Neuronal stem cell (in vitro differentiated cells): ENCODE data around the gene GPR89A.
"Not testable (repeated sequence)": the region's sequence is repeated elsewhere in the genome, so short reads cannot be mapped to it uniquely, and the experiment has no call there.

Experiments used
- DNase-seq: peaks from one replicate; pipeline ENCODE4 v3.0.0-alpha.2; 2013; ENCODE audit warnings: low spot score
- H2AFZ ChIP-seq: one replicate; pipeline ENCODE4 v1.6.1; 2013; ENCODE audit warnings: mild to moderate bottlenecking, low read length, inconsistent platforms
- H2AK5ac ChIP-seq: 2 replicates; pipeline ENCODE4 v1.6.1; 2013; ENCODE audit warnings: low read depth, mild to moderate bottlenecking, inconsistent platforms, low read length, moderate library complexity, mixed read lengths
- H2BK120ac ChIP-seq: 2 replicates; pipeline ENCODE4 v1.6.1; 2013; ENCODE audit warnings: low read depth, mild to moderate bottlenecking, inconsistent platforms, low read length, moderate library complexity, mixed read lengths
- H2BK12ac ChIP-seq: one replicate; pipeline ENCODE4 v1.6.1; 2013; ENCODE audit warnings: low read length, inconsistent platforms
- H2BK15ac ChIP-seq: 2 replicates; pipeline ENCODE4 v1.6.1; 2013; ENCODE audit warnings: mild to moderate bottlenecking, low read length, inconsistent platforms, mixed read lengths
- H2BK5ac ChIP-seq: one replicate; pipeline ENCODE4 v1.6.1; 2013; ENCODE audit warnings: inconsistent platforms, mild to moderate bottlenecking, low read length, moderate library complexity
- H3K14ac ChIP-seq: one replicate; pipeline ENCODE4 v1.6.1; 2013; ENCODE audit warnings: low read length, inconsistent platforms
- H3K18ac ChIP-seq: 2 replicates; pipeline ENCODE4 v1.6.1; 2013; ENCODE audit warnings: low read length, inconsistent platforms
- H3K23ac ChIP-seq: 2 replicates; pipeline ENCODE4 v1.6.1; 2013; ENCODE audit warnings: low read depth, mild to moderate bottlenecking, mixed read lengths, low read length, inconsistent platforms; ENCODE audit not compliant: poor library complexity
- H3K27ac ChIP-seq: replicated peaks from 3 replicates; pipeline ENCODE4 v1.5.1; 2013; ENCODE audit warnings: low read length, inconsistent platforms
- H3K27me3 ChIP-seq, 3 experiments: 2 replicates each; pipeline ENCODE4 v1.6.1; 2013; ENCODE audit warnings: low read length in 3 of 3, mild to moderate bottlenecking in 2 of 3, inconsistent platforms in 1 of 3, low read depth in 1 of 3, mixed read lengths in 1 of 3, moderate library complexity in 1 of 3; ENCODE audit not compliant: control insufficient read depth in 3 of 3, insufficient read depth in 3 of 3
- H3K36me3 ChIP-seq, 2 donors: replicated peaks in 1 of 2; 2 replicates each; pipeline ENCODE4 v1.6.1; 2013; ENCODE audit warnings: low read length in 2 of 2; ENCODE audit not compliant: control insufficient read depth in 2 of 2, insufficient read depth in 2 of 2
- H3K4ac ChIP-seq: 2 replicates; pipeline ENCODE4 v1.6.1; 2013; ENCODE audit warnings: inconsistent platforms, mild to moderate bottlenecking, low read length, moderate library complexity
- H3K4me1 ChIP-seq, 2 donors: 1 replicate in 1 of 2; 2 replicates in 1 of 2; pipeline ENCODE4 v1.6.1; 2013; ENCODE audit warnings: low read length in 2 of 2, low read depth in 1 of 2; ENCODE audit not compliant: control insufficient read depth in 2 of 2, insufficient read depth in 1 of 2
- H3K4me2 ChIP-seq: one replicate; pipeline ENCODE4 v1.6.1; 2013; ENCODE audit warnings: mild to moderate bottlenecking, low read length, inconsistent platforms; ENCODE audit not compliant: insufficient read depth, poor library complexity, severe bottlenecking
- H3K4me3 ChIP-seq, 2 donors: 2 replicates each; pipeline ENCODE4 v1.5.1; 2013; ENCODE audit warnings: low read length in 2 of 2, mild to moderate bottlenecking in 2 of 2, inconsistent platforms in 1 of 2, moderate library complexity in 1 of 2
- H3K79me1 ChIP-seq: one replicate; pipeline ENCODE4 v1.6.1; 2013; ENCODE audit warnings: low read depth, mild to moderate bottlenecking, inconsistent platforms, low read length, moderate library complexity
- H3K9ac ChIP-seq: one replicate; pipeline ENCODE4 v1.6.1; 2013; ENCODE audit warnings: mild to moderate bottlenecking, low read depth, low read length, inconsistent platforms; ENCODE audit not compliant: poor library complexity
- H3K9me3 ChIP-seq, 2 donors: replicated peaks in 1 of 2; 2 replicates each; pipeline versions ENCODE3 to v1.6.1; 2013; ENCODE audit warnings: low read length in 2 of 2, mild to moderate bottlenecking in 2 of 2, inconsistent platforms in 1 of 2, low read depth in 1 of 2, mixed read lengths in 1 of 2, moderate library complexity in 1 of 2; ENCODE audit not compliant: control insufficient read depth in 2 of 2, insufficient read depth in 1 of 2
- H4K8ac ChIP-seq: one replicate; pipeline ENCODE4 v1.6.1; 2013; ENCODE audit warnings: low read depth, mild to moderate bottlenecking, inconsistent platforms, low read length, moderate library complexity
- H4K91ac ChIP-seq: one replicate; pipeline ENCODE4 v1.6.1; 2013; ENCODE audit warnings: low read length, low read depth, mild to moderate bottlenecking, inconsistent platforms; ENCODE audit not compliant: poor library complexity
- WGBS, 2 donors: extraction: QIAGEN DNeasy Blood & Tissue Kit; methylation state at CpG; one replicate each; pipeline ENCODE4 v1.1.7; 2013; ENCODE audit warnings: missing lambda C conversion rate in 2 of 2, mixed read lengths in 1 of 2; ENCODE audit not compliant: insufficient read length in 2 of 2, insufficient replicate concordance in 1 of 2; ENCODE audit errors: extremely low coverage in 2 of 2; 5-methylcytosine and 5-hydroxymethylcytosine counted together

Gene GPR89A

GRCh38 chr1:145716641-145717345 is 109.0 kb downstream of the GPR89A start:
- H2BK12ac ChIP-seq: no peak overlapping the region
- H2AFZ ChIP-seq: peak overlapping the region; percentile 88
- DNase-seq: no peak
- no peak overlapping the region for H3K27ac ChIP-seq
- no peak overlapping the region for H2BK5ac ChIP-seq
- no peaks in the 10 kb centered on the region for H3K9me3 ChIP-seq
- no peaks in the 10 kb centered on the region for H3K79me1 ChIP-seq
- H3K4me2 ChIP-seq: no peak overlapping the region
- H3K36me3 ChIP-seq: no peaks in the 10 kb centered on the region
- H3K9ac ChIP-seq: peak overlapping the region; percentile 55
- peak overlapping the region; percentile 15 for H3K18ac ChIP-seq
- no CpG with 5 or more reads among the region's 10 CpGs for WGBS, 2 donors
- no peak overlapping the region for H2AK5ac ChIP-seq
- no peak overlapping the region for H3K4me3 ChIP-seq
- H4K91ac ChIP-seq: no peak overlapping the region
- H3K27me3 ChIP-seq: peaks cover 0 to 10% (median 0%) of the 10 kb centered on the region in 3 experiments
- H2BK120ac ChIP-seq: no peak overlapping the region
- H3K23ac ChIP-seq: no peak overlapping the region
- no peak overlapping the region for H2BK15ac ChIP-seq
- H3K4ac ChIP-seq: peak overlapping the region; percentile 1
- H4K8ac ChIP-seq: no peak overlapping the region
- H3K4me1 ChIP-seq: peaks cover 14 to 15% of the 10 kb centered on the region in 2 donors
- no peak overlapping the region for H3K14ac ChIP-seq

DNA sequence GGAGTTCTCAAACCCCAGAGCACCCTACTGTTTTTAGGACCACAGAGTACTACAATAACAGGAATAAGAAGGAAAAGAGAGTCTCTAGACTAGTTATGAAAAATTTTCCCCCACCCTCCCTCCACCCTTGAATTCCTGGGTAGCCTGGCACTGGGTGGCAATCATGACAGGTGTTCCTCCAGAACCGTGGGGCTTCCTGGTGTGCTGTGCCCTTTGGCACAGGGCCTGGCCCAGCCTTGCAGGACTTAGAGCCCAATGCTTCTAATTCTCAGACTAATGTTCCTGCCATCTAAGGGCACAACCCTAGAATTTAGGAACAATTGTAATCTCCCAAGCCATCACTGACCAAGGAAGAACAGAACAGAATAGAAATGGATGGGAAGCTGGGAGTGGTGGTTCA is 110.0 kb downstream of the GPR89A start:
- no peak overlapping the region for H2BK120ac ChIP-seq
- no peak overlapping the region for H2BK12ac ChIP-seq
- H3K14ac ChIP-seq: no peak overlapping the region
- no peak overlapping the region for H3K9ac ChIP-seq
- peaks cover 14 to 15% of the 10 kb centered on the region in 2 donors for H3K4me1 ChIP-seq
- no peak overlapping the region for H3K27ac ChIP-seq
- H2BK15ac ChIP-seq: no peak overlapping the region
- H3K4me2 ChIP-seq: no peak overlapping the region
- H3K9me3 ChIP-seq: no peaks in the 10 kb centered on the region
- no peak overlapping the region for H4K91ac ChIP-seq
- no peak overlapping the region for H3K18ac ChIP-seq
- H3K79me1 ChIP-seq: no peaks in the 10 kb centered on the region
- no peak overlapping the region for H3K23ac ChIP-seq
- no peak overlapping the region for H4K8ac ChIP-seq
- H3K36me3 ChIP-seq: no peaks in the 10 kb centered on the region
- H3K4ac ChIP-seq: no peak overlapping the region
- no peak overlapping the region for H3K4me3 ChIP-seq
- peaks cover 0 to 16% (median 0%) of the 10 kb centered on the region in 3 experiments for H3K27me3 ChIP-seq
- no peak overlapping the region for H2AFZ ChIP-seq
- WGBS, 2 donors: no CpG with 5 or more reads among the region's 1 CpG
- H2BK5ac ChIP-seq: no peak overlapping the region
- no peak for DNase-seq
- H2AK5ac ChIP-seq: no peak overlapping the region

DNA sequence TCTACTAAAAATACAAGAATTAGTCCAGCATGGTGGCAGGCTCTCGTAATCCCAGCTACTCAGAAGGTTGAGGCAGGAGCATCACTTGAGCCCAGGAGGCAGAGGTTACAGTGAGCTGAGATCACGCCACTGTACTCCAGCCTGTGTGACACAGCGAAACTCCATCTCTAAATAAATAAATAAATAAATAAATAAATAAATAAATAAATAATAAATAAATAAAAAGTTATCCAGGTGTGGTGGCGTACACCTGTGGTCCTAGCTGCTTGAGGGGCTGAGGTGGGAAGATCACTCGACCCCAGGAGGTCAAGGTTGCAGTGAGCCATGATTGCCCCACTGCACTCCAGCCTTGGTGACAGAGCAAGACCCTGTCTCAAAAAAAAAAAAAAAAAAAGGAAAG is 110.7 kb downstream of the GPR89A start:
- H3K36me3 ChIP-seq, H2BK120ac ChIP-seq, H3K9me3 ChIP-seq, H3K27ac ChIP-seq, DNase-seq, H2AK5ac ChIP-seq, H2BK15ac ChIP-seq, H2BK12ac ChIP-seq, H3K79me1 ChIP-seq, H4K91ac ChIP-seq, H3K4ac ChIP-seq, H3K18ac ChIP-seq, H3K4me2 ChIP-seq, H2BK5ac ChIP-seq, H3K4me3 ChIP-seq, H4K8ac ChIP-seq, H3K9ac ChIP-seq, H2AFZ ChIP-seq, H3K14ac ChIP-seq, H3K23ac ChIP-seq: not testable (repeated sequence)
- Histone ChIP-seq H3K27me3 (peaks cover 0 to 16% (median 0%) of the 10 kb centered on the region in 3 experiments), H3K4me1 (peaks cover 14 to 15% of the 10 kb centered on the region in 2 donors)
- WGBS, 2 donors: no CpG with 5 or more reads among the region's 5 CpGs

- no peak for DNase-seq
- Histone ChIP-seq H4K8ac (no peak within 1 kb of the TSS), H3K23ac (no peak within 1 kb of the TSS), H3K36me3 (no peaks in the 10 kb centered on the region), H2BK15ac (no peak within 1 kb of the TSS), H3K27ac (no peak within 1 kb of the TSS), H3K4ac (no peak within 1 kb of the TSS), H2BK120ac (no peak within 1 kb of the TSS), H2AFZ (peak within 1 kb of the TSS; percentile 88), H3K79me1 (no peaks in the 10 kb centered on the region), H3K9me3 (no peaks in the 10 kb centered on the region), H3K4me1 (peaks cover 14 to 15% of the 10 kb centered on the region in 2 donors), H2BK12ac (no peak within 1 kb of the TSS), H2AK5ac (no peak within 1 kb of the TSS), H3K9ac (no peak within 1 kb of the TSS), H2BK5ac (no peak within 1 kb of the TSS), H3K27me3 (peaks cover 0 to 16% (median 0%) of the 10 kb centered on the region in 3 experiments), H3K4me3 (no peak within 1 kb of the TSS), H4K91ac (no peak within 1 kb of the TSS), H3K18ac (no peak within 1 kb of the TSS), H3K4me2 (no peak within 1 kb of the TSS), H3K14ac (no peak within 1 kb of the TSS)
- WGBS, 2 donors: no CpG with 5 or more reads among the region's 12 CpGs
Measured at GRCh38 chr1:145719230-145720079, 111.7 kb downstream of the GPR89A start, which contains the start of gene CD160. TSS of gene CD160 (plus strand) at chr1:145719499. CDS start at chr1:145728328, 8,829 bp downstream.
